Kidney (tissue), 14 donors: ENCODE measurements around the gene SNRPA1. TPM values are rescaled to one million over a fixed set of nuclear protein-coding genes. Genes with fewer than 3 reads are reported as not detected.

ENCODE experiments used
- DNase-seq, 5 donors: peaks; one replicate each; pipeline ENCODE4 v3.0.0-alpha.2; 2013 to 2020
- FAIRE-seq: peaks from 2 replicates; lab custom pipeline; 2012; peaks lifted over from hg19 to GRCh38; lab: Jason Lieb, UNC
- H3K27ac ChIP-seq, 2 donors: one replicate each; pipeline ENCODE4 v1.7.0; 2013; ENCODE audit warnings: low read depth in 2 of 2, low read length in 2 of 2, inconsistent platforms in 1 of 2
- H3K27me3 ChIP-seq: one replicate; pipeline ENCODE4 v1.7.1; 2013; ENCODE audit warnings: low read length, inconsistent platforms; ENCODE audit not compliant: control insufficient read depth, insufficient read depth
- H3K36me3 ChIP-seq, 3 donors: one replicate each; pipeline versions ENCODE4 v1.7.0 to v1.7.1; 2013; ENCODE audit warnings: low read length in 3 of 3, control low read depth in 1 of 3, inconsistent platforms in 1 of 3; ENCODE audit not compliant: insufficient read depth in 3 of 3, control insufficient read depth in 2 of 3
- H3K4me1 ChIP-seq, 3 donors: one replicate each; pipeline versions ENCODE4 v1.7.0 to v1.7.1; 2013; ENCODE audit warnings: low read length in 3 of 3, inconsistent platforms in 1 of 3, low read depth in 1 of 3; ENCODE audit not compliant: control insufficient read depth in 2 of 3, insufficient read depth in 2 of 3
- H3K4me3 ChIP-seq, 3 donors: one replicate each; pipeline versions ENCODE4 v1.7.0 to v1.8.1; 2013; ENCODE audit warnings: low read length in 3 of 3, control low read depth in 1 of 3, inconsistent platforms in 1 of 3
- H3K9ac ChIP-seq, 3 donors: one replicate each; pipeline versions ENCODE4 v1.7.0 to v1.7.1; 2013; ENCODE audit warnings: low read length in 3 of 3, control low read depth in 1 of 3, inconsistent platforms in 1 of 3
- H3K9me3 ChIP-seq, 3 donors: one replicate each; pipeline versions ENCODE4 v1.7.0 to v1.7.1; 2013; ENCODE audit warnings: low read length in 3 of 3, control low read depth in 1 of 3, inconsistent platforms in 1 of 3; ENCODE audit not compliant: control insufficient read depth in 2 of 3, insufficient read depth in 1 of 3
- intact Hi-C: fragments of 100-400 bp; cut with DNase I; formaldehyde crosslinking; loops from one replicate; pipeline ENCODE4 v1.11.1; 2022
- polyA plus RNA-seq: library from polyadenylated mRNA; stranded (reverse); fragments of 350-450 nt; fragmentation: Illumina TruSeq; extraction: RNeasy Lipid Tissue Mini Kit (QIAGEN cat#74804); gene quantifications from one replicate; pipeline ENCODE4 v1.2.3, GENCODE V29; 2014; ENCODE audit warnings: low read depth, low replicate concordance; ENCODE audit not compliant: insufficient read depth
- total RNA-seq: library from RNA; stranded (reverse); fragmentation: NEBNext Ultra II Directional; extraction: Animal tissue kit (Norgen Biotek cat#: 25700); gene quantifications from one replicate; pipeline ENCODE4 v1.2.1, GENCODE V29; 2021
- TF ChIP-seq, protein P1 (sequence below): IDR thresholded peaks from 3 replicates; pipeline ENCODE4 v1.5.1; 2012; ENCODE audit warnings: mild to moderate bottlenecking, moderate library complexity, borderline replicate concordance; ENCODE audit not compliant: insufficient read depth; ENCODE audit errors: extremely low read depth
- donor health status: control.
- donor health status: control.
- donor health status: control.
- donor health status: control.
- donor health status: control.
- donor health status: DM: yes; HTN: yes; CAD: no.
- donor health status: Normal renal cell carcinoma (clear cell type).

SNRPA1 gene
- total and polyA plus RNA-seq, 2 donors from 2014 or later = 40.0 to 44.9 TPM

DNA sequence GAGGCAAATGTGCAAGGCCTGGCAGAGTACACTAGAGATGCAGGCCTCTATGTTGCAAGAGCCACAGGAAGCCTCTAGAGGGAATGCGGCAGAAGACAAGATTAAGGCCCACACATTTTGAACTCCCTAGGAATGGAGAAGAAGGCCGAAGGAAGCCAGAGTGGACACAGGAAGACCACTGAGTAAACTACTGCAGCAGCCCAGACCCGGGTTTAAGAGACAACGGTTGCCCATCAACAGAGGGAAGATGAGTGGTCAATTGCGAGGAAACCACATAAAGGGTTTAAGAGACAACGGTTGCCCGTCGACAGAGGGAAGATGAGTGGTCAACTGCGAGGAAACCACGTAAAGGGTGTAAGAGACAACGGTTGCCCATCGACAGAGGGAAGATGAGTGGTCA, 57.8 kb downstream of the SNRPA1 start:
- no peak overlapping the region for H3K27ac ChIP-seq
- no peaks in the 10 kb centered on the region for H3K9me3 ChIP-seq
- H3K4me1 ChIP-seq = peaks cover 0 to 9% (median 8%) of the 10 kb centered on the region in 3 donors
- no peak for DNase-seq
- H3K4me3 ChIP-seq = no peak overlapping the region
- H3K36me3 ChIP-seq = peaks cover 0 to 7% (median 5%) of the 10 kb centered on the region in 3 donors
- no peak for FAIRE-seq
- intact Hi-C loops = no loop called here
- TF ChIP-seq, protein P1, sequence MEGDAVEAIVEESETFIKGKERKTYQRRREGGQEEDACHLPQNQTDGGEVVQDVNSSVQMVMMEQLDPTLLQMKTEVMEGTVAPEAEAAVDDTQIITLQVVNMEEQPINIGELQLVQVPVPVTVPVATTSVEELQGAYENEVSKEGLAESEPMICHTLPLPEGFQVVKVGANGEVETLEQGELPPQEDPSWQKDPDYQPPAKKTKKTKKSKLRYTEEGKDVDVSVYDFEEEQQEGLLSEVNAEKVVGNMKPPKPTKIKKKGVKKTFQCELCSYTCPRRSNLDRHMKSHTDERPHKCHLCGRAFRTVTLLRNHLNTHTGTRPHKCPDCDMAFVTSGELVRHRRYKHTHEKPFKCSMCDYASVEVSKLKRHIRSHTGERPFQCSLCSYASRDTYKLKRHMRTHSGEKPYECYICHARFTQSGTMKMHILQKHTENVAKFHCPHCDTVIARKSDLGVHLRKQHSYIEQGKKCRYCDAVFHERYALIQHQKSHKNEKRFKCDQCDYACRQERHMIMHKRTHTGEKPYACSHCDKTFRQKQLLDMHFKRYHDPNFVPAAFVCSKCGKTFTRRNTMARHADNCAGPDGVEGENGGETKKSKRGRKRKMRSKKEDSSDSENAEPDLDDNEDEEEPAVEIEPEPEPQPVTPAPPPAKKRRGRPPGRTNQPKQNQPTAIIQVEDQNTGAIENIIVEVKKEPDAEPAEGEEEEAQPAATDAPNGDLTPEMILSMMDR = no peak
- no peak overlapping the region for H3K9ac ChIP-seq
- no peaks in the 10 kb centered on the region for H3K27me3 ChIP-seq

DNA sequence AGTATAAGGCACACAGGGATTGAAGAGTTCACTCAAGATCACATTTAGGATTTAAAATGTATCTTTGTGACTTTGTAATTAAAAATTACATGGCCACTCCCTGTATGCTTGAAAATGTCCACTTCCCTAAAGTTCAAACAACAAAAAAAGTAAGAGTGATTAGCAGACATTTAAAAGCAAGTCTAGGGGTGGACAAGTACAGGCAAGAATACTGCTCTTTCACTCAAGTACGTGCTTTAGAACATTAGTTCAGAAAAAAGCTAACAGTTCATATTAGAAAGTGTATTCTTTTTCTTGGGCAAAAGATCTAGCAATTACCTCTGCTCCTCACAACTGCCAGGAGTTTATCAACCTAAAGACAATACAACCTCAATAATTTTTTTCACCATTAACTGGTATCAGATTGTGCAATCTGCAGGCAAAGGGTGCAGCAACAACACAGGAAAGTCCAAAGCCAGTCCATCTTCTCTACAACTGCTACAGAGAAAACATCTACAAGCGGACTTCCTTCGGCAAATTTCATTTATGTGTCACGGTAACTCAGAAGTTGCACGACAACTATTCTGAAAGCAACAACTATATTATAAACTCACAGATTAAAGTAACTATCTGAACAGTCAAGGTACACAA, 61.3 kb downstream of the SNRPA1 start:
- Histone ChIP-seq H3K4me3 (no peak overlapping the region), H3K36me3 (peaks cover 0 to 7% (median 5%) of the 10 kb centered on the region in 3 donors), H3K4me1 (no peaks in the 10 kb centered on the region), H3K27me3 (no peaks in the 10 kb centered on the region), H3K27ac (no peak overlapping the region), H3K9me3 (no peaks in the 10 kb centered on the region), H3K9ac (no peak overlapping the region)
- FAIRE-seq = no peak
- TF ChIP-seq, protein P1 = no peak
- DNase-seq = no peak
- intact Hi-C loops = no loop called here

DNA sequence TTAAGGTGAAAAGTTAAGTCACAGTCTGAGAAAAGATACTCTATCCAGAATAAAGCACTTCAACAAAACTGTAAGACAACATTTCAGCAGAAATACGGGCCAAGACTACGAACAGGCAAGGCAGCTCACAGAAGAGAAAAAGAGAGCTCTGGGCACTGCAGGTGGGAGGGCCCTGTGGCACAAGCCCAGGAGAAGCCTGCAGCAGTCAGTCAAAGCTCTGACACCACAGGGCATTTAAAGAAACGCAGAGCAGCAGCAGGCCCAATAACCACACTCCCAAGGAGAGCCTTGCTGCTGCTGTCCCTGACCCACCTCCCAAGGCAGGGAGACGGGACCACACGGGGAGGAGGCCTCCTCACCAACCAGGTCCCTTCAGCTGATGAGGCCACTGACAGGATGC, 62.4 kb downstream of the SNRPA1 start:
- TF ChIP-seq, protein P1 = no peak
- peaks cover 0 to 7% (median 5%) of the 10 kb centered on the region in 3 donors for H3K36me3 ChIP-seq
- no peak for FAIRE-seq
- H3K9ac ChIP-seq = no peak overlapping the region
- H3K27me3 ChIP-seq = no peaks in the 10 kb centered on the region
- H3K4me3 ChIP-seq = no peak overlapping the region
- no peaks in the 10 kb centered on the region for H3K4me1 ChIP-seq
- no peak overlapping the region for H3K27ac ChIP-seq
- intact Hi-C loops = no loop called here
- H3K9me3 ChIP-seq = peaks cover 0 to 10% (median 0%) of the 10 kb centered on the region in 3 donors
- DNase-seq = no peak

Other genes starting within 250 kb of the SNRPA1 start
- gene CHSY1, start 43.2 kb downstream of the SNRPA1 start, total RNA-seq = 41.6 TPM
- 7.2 TPM for gene CHSY1, start 43.2 kb downstream of the SNRPA1 start, polyA plus RNA-seq
- gene SELENOS, start 17.8 kb downstream of the SNRPA1 start, total RNA-seq = 66.0 TPM
- 99.0 TPM for gene SELENOS, start 17.8 kb downstream of the SNRPA1 start, polyA plus RNA-seq
- 7.3 TPM for gene PCSK6, start 194.5 kb upstream of the SNRPA1 start, total RNA-seq
- 3.8 TPM for gene PCSK6, start 194.5 kb upstream of the SNRPA1 start, polyA plus RNA-seq